WTC11 (cell line): ENCODE data around the gene AKT1S1. TPM values are rescaled to one million over a fixed set of nuclear protein-coding genes. Genes with fewer than 3 reads are reported as not detected.

Source experiments
- ATAC-seq: fragments of 200-7000 bp; cut with Tn5 transposase; 2 replicates; pipeline ENCODE4 v1.10.0; 2021; ENCODE audit warnings: mild to moderate bottlenecking, moderate library complexity
- CTCF ChIA-PET: fragments of 300-600 bp; sonication (Branson Sonifier 250); formaldehyde crosslinking; loops from one replicate; lab custom pipeline; 2021; ENCODE audit warnings: antibody characterized with exemption; lab: Charles Lee
- POLR2A ChIA-PET: fragments of 350-600 bp; sonication (Branson Sonifier 250); formaldehyde crosslinking; loops from one replicate; lab custom pipeline; 2021; ENCODE audit warnings: antibody characterized with exemption; lab: Charles Lee
- DNase-seq: peaks from one replicate; pipeline ENCODE4 v3.0.0; 2021; ENCODE audit warnings: low spot score
- H3K27ac Mint-ChIP-seq: 2 replicates; pipeline ENCODE4 v1.8.0; 2021; ENCODE audit warnings: mixed read lengths
- H3K27me3 Mint-ChIP-seq: 2 replicates; pipeline ENCODE4 v1.8.0; 2021; ENCODE audit warnings: low read depth, mild to moderate bottlenecking, moderate library complexity, mixed read lengths
- H3K36me3 Mint-ChIP-seq: 2 replicates; pipeline ENCODE4 v1.8.0; 2021; ENCODE audit warnings: mixed read lengths
- H3K4me1 Mint-ChIP-seq: 2 replicates; pipeline ENCODE4 v1.8.0; 2022; ENCODE audit warnings: mixed read lengths
- H3K4me3 Mint-ChIP-seq: 2 replicates; pipeline ENCODE4 v1.8.0; 2021; ENCODE audit warnings: mild to moderate bottlenecking, moderate library complexity, mixed read lengths
- H3K9me3 Mint-ChIP-seq: 2 replicates; pipeline ENCODE4 v1.8.0; 2021; ENCODE audit warnings: mixed read lengths
- CREB1 ChIP-seq: sonication (generic); formaldehyde crosslinking; IDR thresholded peaks from 2 replicates; pipeline ENCODE4 v1.8.0; 2023; ENCODE audit warnings: mild to moderate bottlenecking, missing genetic modification reagents
- ELF4 ChIP-seq: sonication (generic); formaldehyde crosslinking; IDR thresholded peaks from 2 replicates; pipeline ENCODE4 v1.8.1; 2022; ENCODE audit warnings: low read depth, mild to moderate bottlenecking, moderate library complexity, missing genetic modification reagents
- GRHL2 ChIP-seq: fragments of 250-450 bp; sonication (Bioruptor Pico); IDR thresholded peaks from 2 replicates; pipeline ENCODE4 v1.8.0; 2022; ENCODE audit warnings: mild to moderate bottlenecking, moderate library complexity; ENCODE audit not compliant: insufficient replicate concordance, severe bottlenecking
- JAZF1 ChIP-seq: fragments of 250-450 bp; sonication (Bioruptor Pico); IDR thresholded peaks from 2 replicates; pipeline ENCODE4 v1.9.0; 2021; ENCODE audit warnings: moderate library complexity, mild to moderate bottlenecking, inconsistent platforms
- PRRX2 ChIP-seq: fragments of 250-450 bp; sonication (Bioruptor Pico); IDR thresholded peaks from 2 replicates; pipeline ENCODE4 v1.8.0; 2021; ENCODE audit warnings: mild to moderate bottlenecking
- RORB ChIP-seq: fragments of 250-450 bp; sonication (Bioruptor Pico); IDR thresholded peaks from 2 replicates; pipeline ENCODE4 v1.9.0; 2021; ENCODE audit warnings: mild to moderate bottlenecking
- SMAD4 ChIP-seq: sonication (generic); formaldehyde crosslinking; IDR thresholded peaks from 2 replicates; pipeline ENCODE4 v1.8.0; 2022; ENCODE audit warnings: mild to moderate bottlenecking, missing genetic modification reagents
- TCF7 ChIP-seq: sonication (generic); formaldehyde crosslinking; IDR thresholded peaks from 2 replicates; pipeline ENCODE4 v1.8.0; 2022; ENCODE audit warnings: mild to moderate bottlenecking, low read depth, missing genetic modification reagents, moderate library complexity
- TEAD4 ChIP-seq: sonication (generic); formaldehyde crosslinking; IDR thresholded peaks from 2 replicates; pipeline ENCODE4 v1.8.0; 2022; ENCODE audit warnings: mild to moderate bottlenecking, missing genetic modification reagents
- ZNF138 ChIP-seq: sonication (generic); formaldehyde crosslinking; conservative IDR thresholded peaks from 2 replicates; pipeline ENCODE4 v1.8.1; 2022; ENCODE audit warnings: mild to moderate bottlenecking, moderate library complexity, missing genetic modification reagents
- ZNF219 ChIP-seq: sonication (generic); formaldehyde crosslinking; IDR thresholded peaks from 2 replicates; pipeline ENCODE4 v1.8.0; 2023; ENCODE audit warnings: missing genetic modification reagents, mild to moderate bottlenecking, borderline replicate concordance
- ZNF263 ChIP-seq: sonication (generic); formaldehyde crosslinking; IDR thresholded peaks from 2 replicates; pipeline ENCODE4 v1.8.1; 2022; ENCODE audit warnings: low read depth, mild to moderate bottlenecking, moderate library complexity, missing genetic modification reagents
- ZNF671 ChIP-seq: fragments of 250-450 bp; sonication (Bioruptor Pico); IDR thresholded peaks from 2 replicates; pipeline ENCODE4 v1.8.0; 2021; ENCODE audit warnings: mild to moderate bottlenecking
- total RNA-seq: library from RNA; stranded (reverse); gene quantifications from 3 replicates; pipeline ENCODE4 v1.2.3, GENCODE V29; 2021
- TF ChIP-seq, protein P1 (sequence below): sonication (generic); formaldehyde crosslinking; conservative IDR thresholded peaks from 2 replicates; pipeline ENCODE4 v1.8.1; 2023; ENCODE audit warnings: mild to moderate bottlenecking, low read depth, missing genetic modification reagents, moderate library complexity
- TF ChIP-seq, protein P2 (sequence below): sonication (generic); formaldehyde crosslinking; IDR thresholded peaks from 2 replicates; pipeline ENCODE4 v1.8.1; 2023; ENCODE audit warnings: mild to moderate bottlenecking, missing genetic modification reagents, moderate library complexity
- TF ChIP-seq, protein P3 (sequence below): sonication (generic); formaldehyde crosslinking; IDR thresholded peaks from 2 replicates; pipeline ENCODE4 v1.8.0; 2022; ENCODE audit warnings: mild to moderate bottlenecking, missing genetic modification reagents
- TF ChIP-seq, protein P4 (sequence below): fragments of 250-450 bp; sonication (Bioruptor Pico); IDR thresholded peaks from 2 replicates; pipeline ENCODE4 v1.9.0; 2021; ENCODE audit warnings: mild to moderate bottlenecking
- TF ChIP-seq, protein P5 (sequence below): fragments of 250-450 bp; sonication (Bioruptor Pico); IDR thresholded peaks from 2 replicates; pipeline ENCODE4 v1.9.0; 2021; ENCODE audit warnings: mild to moderate bottlenecking, borderline replicate concordance
- TF ChIP-seq, protein P6 (sequence below): sonication (generic); formaldehyde crosslinking; conservative IDR thresholded peaks from 2 replicates; pipeline ENCODE4 v1.8.1; 2022; ENCODE audit warnings: mild to moderate bottlenecking, missing genetic modification reagents

Gene AKT1S1
- total RNA-seq, 1 experiment from 2014 or later, result 47.8 TPM

DNA sequence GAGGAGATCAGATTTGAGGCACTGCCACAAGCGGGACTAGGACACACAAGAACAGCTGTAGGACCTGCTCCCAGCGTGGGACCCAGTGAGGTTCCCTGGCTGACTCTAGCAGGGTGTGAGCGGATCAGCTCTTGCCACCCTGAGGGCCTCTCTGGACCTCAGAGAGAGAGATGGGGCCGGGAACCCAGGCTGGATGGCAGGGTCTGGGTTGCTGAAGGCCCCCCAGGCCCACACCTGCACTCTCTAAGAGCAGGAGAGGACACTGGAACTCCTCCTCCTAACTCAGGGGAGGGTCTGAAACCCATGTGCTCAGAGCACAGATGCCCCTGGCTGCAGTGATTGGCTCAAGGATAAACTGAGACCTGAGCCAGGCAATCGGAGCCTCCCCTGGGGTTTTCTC is 33.0 kb upstream of the AKT1S1 start:
- Mint-ChIP-seq H3K4me3 (no peak overlapping the region), H3K4me1 (peaks cover 20% of the 10 kb centered on the region), H3K27ac (peak overlapping the region; percentile 65; the same call in 1 of the 2 replicates), H3K36me3 (peaks cover 67% of the 10 kb centered on the region), H3K9me3 (peaks cover 1% of the 10 kb centered on the region), H3K27me3 (no peaks in the 10 kb centered on the region)
- ChIA-PET POLR2A (interaction anchor here (1.3 kb wide), 1 partner anchor 20 kb away, joined by 4 read pairs; no protein-coding TSS in a partner anchor), CTCF (interaction anchor here (0.5 kb wide), 1 partner anchor 78 kb away, joined by 3 read pairs; no protein-coding TSS in a partner anchor)
- no peak for ATAC-seq
- DNase-seq, result no peak
- TF ChIP-seq RORB, result no peak
- no peak for TF ChIP-seq TEAD4
- TF ChIP-seq SMAD4 (CRISPR knock-in tag), result no peak
- TF ChIP-seq GRHL2 (CRISPR knock-in tag), result no peak
- no peak for TF ChIP-seq ELF4 (CRISPR knock-in tag)
- TF ChIP-seq PRRX2 (CRISPR knock-in tag), result no peak
- TF ChIP-seq ZNF219, result no peak
- TF ChIP-seq, protein P1, sequence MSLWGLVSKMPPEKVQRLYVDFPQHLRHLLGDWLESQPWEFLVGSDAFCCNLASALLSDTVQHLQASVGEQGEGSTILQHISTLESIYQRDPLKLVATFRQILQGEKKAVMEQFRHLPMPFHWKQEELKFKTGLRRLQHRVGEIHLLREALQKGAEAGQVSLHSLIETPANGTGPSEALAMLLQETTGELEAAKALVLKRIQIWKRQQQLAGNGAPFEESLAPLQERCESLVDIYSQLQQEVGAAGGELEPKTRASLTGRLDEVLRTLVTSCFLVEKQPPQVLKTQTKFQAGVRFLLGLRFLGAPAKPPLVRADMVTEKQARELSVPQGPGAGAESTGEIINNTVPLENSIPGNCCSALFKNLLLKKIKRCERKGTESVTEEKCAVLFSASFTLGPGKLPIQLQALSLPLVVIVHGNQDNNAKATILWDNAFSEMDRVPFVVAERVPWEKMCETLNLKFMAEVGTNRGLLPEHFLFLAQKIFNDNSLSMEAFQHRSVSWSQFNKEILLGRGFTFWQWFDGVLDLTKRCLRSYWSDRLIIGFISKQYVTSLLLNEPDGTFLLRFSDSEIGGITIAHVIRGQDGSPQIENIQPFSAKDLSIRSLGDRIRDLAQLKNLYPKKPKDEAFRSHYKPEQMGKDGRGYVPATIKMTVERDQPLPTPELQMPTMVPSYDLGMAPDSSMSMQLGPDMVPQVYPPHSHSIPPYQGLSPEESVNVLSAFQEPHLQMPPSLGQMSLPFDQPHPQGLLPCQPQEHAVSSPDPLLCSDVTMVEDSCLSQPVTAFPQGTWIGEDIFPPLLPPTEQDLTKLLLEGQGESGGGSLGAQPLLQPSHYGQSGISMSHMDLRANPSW (CRISPR knock-in tag), result no peak
- TF ChIP-seq, protein P2, sequence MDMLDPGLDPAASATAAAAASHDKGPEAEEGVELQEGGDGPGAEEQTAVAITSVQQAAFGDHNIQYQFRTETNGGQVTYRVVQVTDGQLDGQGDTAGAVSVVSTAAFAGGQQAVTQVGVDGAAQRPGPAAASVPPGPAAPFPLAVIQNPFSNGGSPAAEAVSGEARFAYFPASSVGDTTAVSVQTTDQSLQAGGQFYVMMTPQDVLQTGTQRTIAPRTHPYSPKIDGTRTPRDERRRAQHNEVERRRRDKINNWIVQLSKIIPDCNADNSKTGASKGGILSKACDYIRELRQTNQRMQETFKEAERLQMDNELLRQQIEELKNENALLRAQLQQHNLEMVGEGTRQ (CRISPR knock-in tag), result no peak
- TF ChIP-seq, protein P3, sequence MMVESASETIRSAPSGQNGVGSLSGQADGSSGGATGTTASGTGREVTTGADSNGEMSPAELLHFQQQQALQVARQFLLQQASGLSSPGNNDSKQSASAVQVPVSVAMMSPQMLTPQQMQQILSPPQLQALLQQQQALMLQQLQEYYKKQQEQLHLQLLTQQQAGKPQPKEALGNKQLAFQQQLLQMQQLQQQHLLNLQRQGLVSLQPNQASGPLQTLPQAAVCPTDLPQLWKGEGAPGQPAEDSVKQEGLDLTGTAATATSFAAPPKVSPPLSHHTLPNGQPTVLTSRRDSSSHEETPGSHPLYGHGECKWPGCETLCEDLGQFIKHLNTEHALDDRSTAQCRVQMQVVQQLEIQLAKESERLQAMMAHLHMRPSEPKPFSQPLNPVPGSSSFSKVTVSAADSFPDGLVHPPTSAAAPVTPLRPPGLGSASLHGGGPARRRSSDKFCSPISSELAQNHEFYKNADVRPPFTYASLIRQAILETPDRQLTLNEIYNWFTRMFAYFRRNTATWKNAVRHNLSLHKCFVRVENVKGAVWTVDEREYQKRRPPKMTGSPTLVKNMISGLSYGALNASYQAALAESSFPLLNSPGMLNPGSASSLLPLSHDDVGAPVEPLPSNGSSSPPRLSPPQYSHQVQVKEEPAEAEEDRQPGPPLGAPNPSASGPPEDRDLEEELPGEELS (CRISPR knock-in tag), result no peak
- no peak for TF ChIP-seq ZNF138 (CRISPR knock-in tag)
- no peak for TF ChIP-seq JAZF1 (CRISPR knock-in tag)
- TF ChIP-seq, protein P4, sequence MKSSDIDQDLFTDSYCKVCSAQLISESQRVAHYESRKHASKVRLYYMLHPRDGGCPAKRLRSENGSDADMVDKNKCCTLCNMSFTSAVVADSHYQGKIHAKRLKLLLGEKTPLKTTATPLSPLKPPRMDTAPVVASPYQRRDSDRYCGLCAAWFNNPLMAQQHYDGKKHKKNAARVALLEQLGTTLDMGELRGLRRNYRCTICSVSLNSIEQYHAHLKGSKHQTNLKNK (CRISPR knock-in tag), result no peak
- TF ChIP-seq TCF7, result no peak
- no peak for TF ChIP-seq ZNF671 (CRISPR knock-in tag)
- no peak for TF ChIP-seq CREB1 (CRISPR knock-in tag)
- TF ChIP-seq, protein P5, sequence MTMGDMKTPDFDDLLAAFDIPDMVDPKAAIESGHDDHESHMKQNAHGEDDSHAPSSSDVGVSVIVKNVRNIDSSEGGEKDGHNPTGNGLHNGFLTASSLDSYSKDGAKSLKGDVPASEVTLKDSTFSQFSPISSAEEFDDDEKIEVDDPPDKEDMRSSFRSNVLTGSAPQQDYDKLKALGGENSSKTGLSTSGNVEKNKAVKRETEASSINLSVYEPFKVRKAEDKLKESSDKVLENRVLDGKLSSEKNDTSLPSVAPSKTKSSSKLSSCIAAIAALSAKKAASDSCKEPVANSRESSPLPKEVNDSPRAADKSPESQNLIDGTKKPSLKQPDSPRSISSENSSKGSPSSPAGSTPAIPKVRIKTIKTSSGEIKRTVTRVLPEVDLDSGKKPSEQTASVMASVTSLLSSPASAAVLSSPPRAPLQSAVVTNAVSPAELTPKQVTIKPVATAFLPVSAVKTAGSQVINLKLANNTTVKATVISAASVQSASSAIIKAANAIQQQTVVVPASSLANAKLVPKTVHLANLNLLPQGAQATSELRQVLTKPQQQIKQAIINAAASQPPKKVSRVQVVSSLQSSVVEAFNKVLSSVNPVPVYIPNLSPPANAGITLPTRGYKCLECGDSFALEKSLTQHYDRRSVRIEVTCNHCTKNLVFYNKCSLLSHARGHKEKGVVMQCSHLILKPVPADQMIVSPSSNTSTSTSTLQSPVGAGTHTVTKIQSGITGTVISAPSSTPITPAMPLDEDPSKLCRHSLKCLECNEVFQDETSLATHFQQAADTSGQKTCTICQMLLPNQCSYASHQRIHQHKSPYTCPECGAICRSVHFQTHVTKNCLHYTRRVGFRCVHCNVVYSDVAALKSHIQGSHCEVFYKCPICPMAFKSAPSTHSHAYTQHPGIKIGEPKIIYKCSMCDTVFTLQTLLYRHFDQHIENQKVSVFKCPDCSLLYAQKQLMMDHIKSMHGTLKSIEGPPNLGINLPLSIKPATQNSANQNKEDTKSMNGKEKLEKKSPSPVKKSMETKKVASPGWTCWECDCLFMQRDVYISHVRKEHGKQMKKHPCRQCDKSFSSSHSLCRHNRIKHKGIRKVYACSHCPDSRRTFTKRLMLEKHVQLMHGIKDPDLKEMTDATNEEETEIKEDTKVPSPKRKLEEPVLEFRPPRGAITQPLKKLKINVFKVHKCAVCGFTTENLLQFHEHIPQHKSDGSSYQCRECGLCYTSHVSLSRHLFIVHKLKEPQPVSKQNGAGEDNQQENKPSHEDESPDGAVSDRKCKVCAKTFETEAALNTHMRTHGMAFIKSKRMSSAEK (CRISPR knock-in tag), result no peak
- TF ChIP-seq ZNF263 (CRISPR knock-in tag), result no peak
- TF ChIP-seq, protein P6, sequence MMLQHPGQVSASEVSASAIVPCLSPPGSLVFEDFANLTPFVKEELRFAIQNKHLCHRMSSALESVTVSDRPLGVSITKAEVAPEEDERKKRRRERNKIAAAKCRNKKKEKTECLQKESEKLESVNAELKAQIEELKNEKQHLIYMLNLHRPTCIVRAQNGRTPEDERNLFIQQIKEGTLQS (CRISPR knock-in tag), result no peak
